HEK293 (cell line): ENCODE results near the gene AKIP1.
A peak's percentile ranks its signal among the peaks of the same experiment; 100 is the strongest.

Experiments used
- CTCF ChIA-PET: fragments of 350-600 bp; formaldehyde crosslinking; extraction: SDS; loops from one replicate; lab custom pipeline; 2021; ENCODE audit warnings: antibody characterized with exemption; lab: Yijun Ruan, JAX
- POLR2A ChIA-PET: fragments of 300-600 bp; formaldehyde crosslinking; extraction: SDS; loops from one replicate; lab custom pipeline; 2020; ENCODE audit warnings: antibody characterized with exemption, inconsistent platforms; lab: Yijun Ruan, JAX
- H3K27ac ChIP-seq: fragments of 200-500 bp; sonication (Bioruptor generic); 2 replicates; pipeline ENCODE4 v1.5.1; 2014; ENCODE audit warnings: low read depth, low read length, control low read depth, inconsistent platforms; ENCODE audit errors: extremely low read depth
- H3K36me3 ChIP-seq, 2 experiments: fragments of 200-500 bp in 1 of 2; sonication (Bioruptor generic) in 1 of 2; 1 replicate in 1 of 2; 2 replicates in 1 of 2; pipeline ENCODE4 v1.5.1; 2014 to 2017; ENCODE audit warnings: inconsistent platforms in 2 of 2, low read length in 2 of 2; ENCODE audit not compliant: control insufficient read depth in 2 of 2, insufficient read depth in 1 of 2
- H3K4me1 ChIP-seq: fragments of 200-500 bp; sonication (Bioruptor generic); 2 replicates; pipeline ENCODE4 v1.5.1; 2014; ENCODE audit warnings: mild to moderate bottlenecking, low read length, inconsistent platforms; ENCODE audit not compliant: control insufficient read depth, insufficient read depth
- H3K4me3 ChIP-seq: 2 replicates; pipeline ENCODE4 v1.5.1; 2011; ENCODE audit warnings: low read depth, mild to moderate bottlenecking, control low read depth, low read length, moderate library complexity
- H3K9me3 ChIP-seq: fragments of 200-500 bp; sonication (Bioruptor generic); 2 replicates; pipeline ENCODE4 v1.5.1; 2014; ENCODE audit warnings: low read depth, low read length, inconsistent platforms; ENCODE audit not compliant: control insufficient read depth, insufficient read depth
- EGR2 ChIP-seq: fragments of 450-650 bp; formaldehyde crosslinking; IDR thresholded peaks from 2 replicates; pipeline ENCODE4 v1.5.1; 2016; ENCODE audit warnings: low read depth, missing biosample characterization, missing genetic modification characterization
- HIC1 ChIP-seq: fragments of 450-650 bp; formaldehyde crosslinking; IDR thresholded peaks from 2 replicates; pipeline ENCODE4 v1.5.1; 2016; ENCODE audit warnings: missing biosample characterization, missing genetic modification characterization
- PRDM2 ChIP-seq: fragments of 450-650 bp; formaldehyde crosslinking; IDR thresholded peaks from 2 replicates; pipeline ENCODE4 v1.5.1; 2016; ENCODE audit warnings: missing biosample characterization, missing genetic modification characterization, borderline replicate concordance
- PRDM4 ChIP-seq: fragments of 450-650 bp; formaldehyde crosslinking; IDR thresholded peaks from 2 replicates; pipeline ENCODE4 v1.5.1; 2017; ENCODE audit warnings: missing biosample characterization, missing genetic modification characterization
- ZBTB48 ChIP-seq: fragments of 450-650 bp; formaldehyde crosslinking; IDR thresholded peaks from 2 replicates; pipeline ENCODE4 v1.5.1; 2016; ENCODE audit warnings: missing biosample characterization, missing genetic modification characterization
- ZFHX2 ChIP-seq: fragments of 450-650 bp; formaldehyde crosslinking; conservative IDR thresholded peaks from 2 replicates; pipeline ENCODE4 v1.5.1; 2016; ENCODE audit warnings: missing biosample characterization, missing genetic modification characterization
- ZIC2 ChIP-seq: fragments of 450-650 bp; formaldehyde crosslinking; IDR thresholded peaks from 2 replicates; pipeline ENCODE4 v1.5.1; 2016; ENCODE audit warnings: missing biosample characterization, missing genetic modification characterization
- ZNF2 ChIP-seq: fragments of 450-650 bp; formaldehyde crosslinking; IDR thresholded peaks from 2 replicates; pipeline ENCODE4 v1.5.1; 2016; ENCODE audit warnings: missing biosample characterization, missing genetic modification characterization
- ZNF48 ChIP-seq: fragments of 450-650 bp; formaldehyde crosslinking; IDR thresholded peaks from 2 replicates; pipeline ENCODE4 v1.5.1; 2016; ENCODE audit warnings: missing biosample characterization, missing genetic modification characterization
- ZNF558 ChIP-seq: fragments of 450-650 bp; formaldehyde crosslinking; IDR thresholded peaks from 2 replicates; pipeline ENCODE4 v1.5.1; 2016; ENCODE audit warnings: missing biosample characterization, missing genetic modification characterization
- ZNF571 ChIP-seq: fragments of 450-650 bp; formaldehyde crosslinking; IDR thresholded peaks from 2 replicates; pipeline ENCODE4 v1.5.0; 2017; ENCODE audit warnings: missing biosample characterization, missing genetic modification characterization
- ZNF600 ChIP-seq: fragments of 450-650 bp; formaldehyde crosslinking; IDR thresholded peaks from 2 replicates; pipeline ENCODE4 v1.5.1; 2016; ENCODE audit warnings: missing biosample characterization, missing genetic modification characterization
- ZNF624 ChIP-seq: fragments of 450-650 bp; formaldehyde crosslinking; IDR thresholded peaks from 2 replicates; pipeline ENCODE4 v1.5.1; 2017; ENCODE audit warnings: missing biosample characterization, missing genetic modification characterization
- ZNF768 ChIP-seq: fragments of 450-650 bp; formaldehyde crosslinking; IDR thresholded peaks from 2 replicates; pipeline ENCODE4 v1.5.1; 2018; ENCODE audit warnings: missing biosample characterization, mild to moderate bottlenecking, missing genetic modification characterization
- ZNF776 ChIP-seq: fragments of 450-650 bp; formaldehyde crosslinking; IDR thresholded peaks from 2 replicates; pipeline ENCODE4 v1.5.0; 2017; ENCODE audit warnings: missing biosample characterization, missing genetic modification characterization, borderline replicate concordance
- ZNF785 ChIP-seq: fragments of 450-650 bp; formaldehyde crosslinking; IDR thresholded peaks from 2 replicates; pipeline ENCODE4 v1.5.1; 2016; ENCODE audit warnings: missing biosample characterization, missing genetic modification characterization
- ZNF830 ChIP-seq: fragments of 450-650 bp; IDR thresholded peaks from 2 replicates; pipeline ENCODE4 v1.5.0; 2018; ENCODE audit warnings: missing biosample characterization, missing genetic modification characterization, low read depth, mild to moderate bottlenecking, moderate library complexity

The AKIP1 gene

GRCh38 chr11:8867035-8867434 lies 44.0 kb upstream of the AKIP1 start:
- Histone ChIP-seq H3K27ac (no peak overlapping the region), H3K4me1 (peaks cover 2% of the 10 kb centered on the region), H3K36me3 (no peaks in the 10 kb centered on the region), H3K4me3 (no peak overlapping the region), H3K9me3 (no peaks in the 10 kb centered on the region)
- TF ChIP-seq EGR2 (tag by site-specific recombination) (peak; percentile 42; the same call in 1 of the 2 replicates), ZFHX2 (tag by site-specific recombination) (peak; percentile 60), ZNF624 (tag by site-specific recombination) (no peak)
- CTCF ChIA-PET, result no interaction called here
- POLR2A ChIA-PET, result no interaction called here

GRCh38 chr11:8867931-8868631 lies 42.9 kb upstream of the AKIP1 start:
- Histone ChIP-seq H3K4me3 (no peak overlapping the region), H3K27ac (no peak overlapping the region), H3K36me3 (no peaks in the 10 kb centered on the region), H3K4me1 (peaks cover 2% of the 10 kb centered on the region), H3K9me3 (no peaks in the 10 kb centered on the region)
- ChIA-PET CTCF (interaction anchor here (0.7 kb wide), 2 partner anchors 316 to 1785 kb away, joined by 3 read pairs; no protein-coding TSS in a partner anchor), POLR2A (interaction anchor here (0.8 kb wide), 1 partner anchor 128 kb away, joined by 3 read pairs; no protein-coding TSS in a partner anchor)
- TF ChIP-seq ZIC2 (tag by site-specific recombination) (0 out of 2 replicates have a peak, but pooled peaks have one; percentile 10), ZNF2 (tag by site-specific recombination) (no peak)

- peak overlapping the region; percentile 80 for H3K4me3 ChIP-seq
- no peaks in the 10 kb centered on the region for H3K36me3 ChIP-seq
- H3K27ac ChIP-seq, result peak overlapping the region; percentile 77
- H3K9me3 ChIP-seq, result no peaks in the 10 kb centered on the region
- 0 out of 2 replicates have a peak, but pooled peaks cover 2% of the 10 kb centered on the region for H3K4me1 ChIP-seq
- ChIA-PET POLR2A (interaction anchor here (0.8 to 2.6 kb wide), 9 partner anchors 9 to 188 kb away, joined by 3 to 20 read pairs (median 6); partner anchors contain the start of genes AKIP1, RPL27A and TRIM66), CTCF (interaction anchor here (0.5 to 1.3 kb wide), 4 partner anchors 9 to 1339 kb away, joined by 3 to 5 read pairs (median 3); no protein-coding TSS in a partner anchor)
- TF ChIP-seq ZNF768 (tag by site-specific recombination) (no peak), HIC1 (tag by site-specific recombination) (no peak), ZNF785 (no peak), ZNF48 (tag by site-specific recombination) (no peak), PRDM2 (tag by site-specific recombination) (no peak), ZBTB48 (no peak), ZNF600 (tag by site-specific recombination) (0 out of 2 replicates have a peak, but pooled peaks have one; percentile 48), ZNF776 (tag by site-specific recombination) (no peak), ZNF558 (no peak), PRDM4 (tag by site-specific recombination) (no peak), ZNF571 (tag by site-specific recombination) (no peak), ZNF830 (tag by site-specific recombination) (no peak)
Observed at GRCh38 chr11:8870411-8871170, 40.4 kb upstream of the AKIP1 start.
